Measurements from ENCODE around the gene CAND1. TPM values are rescaled to one million over a fixed set of nuclear protein-coding genes. Genes with fewer than 3 reads are reported as not detected.

CAND1 gene
- 104 TPM for total RNA-seq
- polyA plus RNA-seq (ENCODE audit: insufficient read depth, low read depth, low replicate concordance): 28.8 TPM
- long read RNA-seq, donor 1, full-length matches to known transcripts: 14 of 14 reads
- long read RNA-seq, donor 1, partial matches to known transcripts: 0 of 14 reads
- long read RNA-seq, donor 1, other reads (novel, unspliced or antisense): 0 of 14 reads
- long read RNA-seq, donor 2, full-length matches to known transcripts: 14 of 29 reads
- long read RNA-seq, donor 2, partial matches to known transcripts: 15 of 29 reads
- long read RNA-seq, donor 2, other reads (novel, unspliced or antisense): 0 of 29 reads
- long read RNA-seq, donor 3, full-length matches to known transcripts: 24 of 37 reads
- long read RNA-seq, donor 3, partial matches to known transcripts: 13 of 37 reads
- long read RNA-seq, donor 3, other reads (novel, unspliced or antisense): 0 of 37 reads
- long read RNA-seq, donor 4, full-length matches to known transcripts: 17 of 60 reads
- long read RNA-seq, donor 4, partial matches to known transcripts: 43 of 60 reads
- long read RNA-seq, donor 4, other reads (novel, unspliced or antisense): 0 of 60 reads
- long read RNA-seq, donor 5: 0 reads
- long read RNA-seq, donor 6, full-length matches to known transcripts: 7 of 27 reads
- long read RNA-seq, donor 6, partial matches to known transcripts: 20 of 27 reads
- long read RNA-seq, donor 6, other reads (novel, unspliced or antisense): 0 of 27 reads
- long read RNA-seq, donor 7, full-length matches to known transcripts: 33 of 46 reads
- long read RNA-seq, donor 7, partial matches to known transcripts: 7 of 46 reads
- long read RNA-seq, donor 7, other reads (novel, unspliced or antisense): 6 of 46 reads
- long read RNA-seq, donor 8, full-length matches to known transcripts: 14 of 14 reads
- long read RNA-seq, donor 8, partial matches to known transcripts: 0 of 14 reads
- long read RNA-seq, donor 8, other reads (novel, unspliced or antisense): 0 of 14 reads
- long read RNA-seq, donor 9, full-length matches to known transcripts: 8 of 8 reads
- long read RNA-seq, donor 9, partial matches to known transcripts: 0 of 8 reads
- long read RNA-seq, donor 9, other reads (novel, unspliced or antisense): 0 of 8 reads
- long read RNA-seq, donor 10, full-length matches to known transcripts: 4 of 17 reads
- long read RNA-seq, donor 10, partial matches to known transcripts: 13 of 17 reads
- long read RNA-seq, donor 10, other reads (novel, unspliced or antisense): 0 of 17 reads

- Histone ChIP-seq H3K9ac (ENCODE audit: low read length in 3 of 3) (peak within 1 kb of the TSS; percentile 92 to 98 (median 98)), H3K4me1 (ENCODE audit: control insufficient read depth in 2 of 3, insufficient read depth in 2 of 3, low read depth in 1 of 3, low read length in 3 of 3) (peaks cover 2 to 18% (median 9%) of the 10 kb centered on the region in 3 donors), H3K36me3 (ENCODE audit: control insufficient read depth in 2 of 3, insufficient read depth in 3 of 3, low read length in 3 of 3) (no peaks in the 10 kb centered on the region), H3K4me3 (ENCODE audit: low read length in 3 of 3) (peak within 1 kb of the TSS; percentile 89 to 98 (median 93)), H3K9me3 (ENCODE audit: control insufficient read depth in 2 of 3, insufficient read depth in 1 of 3, low read length in 3 of 3) (peaks cover 0 to 7% (median 0%) of the 10 kb centered on the region in 3 donors), H3K27me3 (ENCODE audit: control insufficient read depth, insufficient read depth, low read length) (no peaks in the 10 kb centered on the region), H3K27ac (ENCODE audit: low read depth in 2 of 2, low read length in 2 of 2) (peak within 1 kb of the TSS; percentile 99)
- intact Hi-C loops (cut with DNase I): no loop called here
- FAIRE-seq (peak; percentile 86), DNase-seq (peak; percentile 97 to 100 (median 99))
- TF ChIP-seq CTCF (IDR thresholded peaks at IDR 0.05; ENCODE audit: borderline replicate concordance, extremely low read depth, insufficient read depth): no peak
These were observed at the start of gene CAND1 for GRCh38 chr12:67268896-67269632. Gene CAND1, plus strand, starts transcription at chr12:67269358. Its CDS starts 360 bp downstream, at chr12:67269718.

GRCh38 chr12:67220065-67220464, 49.1 kb upstream of the CAND1 start:
- no peak for FAIRE-seq
- intact Hi-C loops (cut with DNase I): no loop called here

More at GRCh38 chr12:67220065-67220464, 49.1 kb upstream of the CAND1 start:
- no peaks in the 10 kb centered on the region for H3K36me3 ChIP-seq (ENCODE audit: control insufficient read depth in 2 of 3, insufficient read depth in 3 of 3, low read length in 3 of 3)
- no peak overlapping the region for H3K4me3 ChIP-seq (ENCODE audit: low read length in 3 of 3)
- H3K9me3 ChIP-seq (ENCODE audit: control insufficient read depth in 2 of 3, insufficient read depth in 1 of 3, low read length in 3 of 3): no peaks in the 10 kb centered on the region
- no peaks in the 10 kb centered on the region for H3K4me1 ChIP-seq (ENCODE audit: control insufficient read depth in 2 of 3, insufficient read depth in 2 of 3, low read depth in 1 of 3, low read length in 3 of 3)
- no peak for DNase-seq
- TF ChIP-seq CTCF (IDR thresholded peaks at IDR 0.05; ENCODE audit: borderline replicate concordance, extremely low read depth, insufficient read depth): peak; percentile 12
- no peaks in the 10 kb centered on the region for H3K27me3 ChIP-seq (ENCODE audit: control insufficient read depth, insufficient read depth, low read length)
- H3K9ac ChIP-seq (ENCODE audit: low read length in 3 of 3): no peak overlapping the region
- no peak overlapping the region for H3K27ac ChIP-seq (ENCODE audit: low read depth in 2 of 2, low read length in 2 of 2)
